T-helper 17 cell (primary cell): ENCODE measurements around the gene TEX55. TPM values are rescaled to one million over a fixed set of nuclear protein-coding genes. Genes with fewer than 3 reads are reported as not detected.

Experiments
- total RNA-seq, 4 donors: library from RNA in 2 of 4; stranded (reverse) in 2 of 4; gene quantifications; one replicate each; pipeline ENCODE4 v1.2.3 and lab custom pipeline; 2022 to 2026

TEX55 gene
- total RNA-seq, 2 donors from 2014 or later, result not detected

Other genes with a start within 250 kb of the TEX55 start
- gene IGSF11, start 111.3 kb upstream of the TEX55 start, total RNA-seq, result 1 to 10 TPM in 1 of 2 donors, not detected in 1; 1.6 TPM
- gene UPK1B, start 27.4 kb downstream of the TEX55 start, total RNA-seq, result not detected
- 10 to 100 TPM; 14.6 to 24.7 TPM for gene B4GALT4, start 94.7 kb downstream of the TEX55 start, total RNA-seq
- gene ARHGAP31, start 148.2 kb downstream of the TEX55 start, total RNA-seq, result 10 to 100 TPM; 11.4 to 11.8 TPM